ENCODE data around the gene BLOC1S1. TPM values are rescaled to one million over a fixed set of nuclear protein-coding genes. Genes with fewer than 3 reads are reported as not detected.

BLOC1S1 gene
- total and polyA plus RNA-seq, 10 of the 15 experiments (the other 5 are each of a cell fraction or from before 2014, with no cell fraction given), result 126 to 285 (median 166) TPM

GRCh38 chr12:55726971-55727370 is 11.1 kb downstream of the BLOC1S1 start:
- Histone ChIP-seq H3K27ac (ENCODE audit: control insufficient read depth, insufficient read depth) (no peak overlapping the region), H2AFZ (ENCODE audit: control insufficient read depth, low read depth, low read length) (no peak overlapping the region)
- intact Hi-C loops (cut with micrococcal nuclease; ENCODE audit: unreplicated experiment), result no loop called here

DNA sequence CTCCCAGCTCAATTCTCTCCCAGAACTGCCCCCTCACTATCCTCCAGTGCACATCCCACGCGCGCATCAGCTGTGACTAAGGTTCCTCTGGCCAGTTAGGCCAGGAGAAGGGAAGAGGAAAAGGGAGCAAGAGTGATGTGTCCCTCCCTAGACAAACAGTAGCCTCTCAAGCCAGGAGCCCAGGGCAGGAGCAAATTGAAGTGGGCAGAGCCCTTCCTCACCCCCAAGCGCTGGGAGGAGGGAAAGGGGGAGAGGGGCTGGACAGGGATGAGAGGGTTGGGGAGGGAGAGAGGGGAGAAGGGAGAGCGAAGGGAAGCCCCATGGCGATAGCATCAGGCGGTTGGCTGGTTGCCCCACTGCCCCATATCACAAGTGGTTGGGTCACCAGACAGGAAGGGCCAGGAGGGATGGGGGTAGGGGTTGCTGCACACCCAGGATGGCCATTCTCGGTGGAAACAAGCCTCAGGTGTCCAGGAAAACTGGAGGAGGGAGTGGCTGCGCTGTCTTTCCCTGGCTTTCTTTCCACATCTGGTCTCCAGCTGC is 11.9 kb downstream of the BLOC1S1 start:
- H3K79me2 ChIP-seq (ENCODE audit: control insufficient read depth, insufficient read depth, low read length), result peaks cover 11% of the 10 kb centered on the region
- ChIA-PET POLR2A (interaction anchor here (0.8 to 4.5 kb wide), 3 partner anchors 11 to 246 kb away, joined by 3 to 39 read pairs (median 4); partner anchors contain the start of genes BLOC1S1 and RAB5B), RAD21 (ENCODE audit: unreplicated experiment) (interaction anchor here (4.4 kb wide), 1 partner anchor 10 kb away, joined by 58 read pairs; no protein-coding TSS in a partner anchor), SMC1A (ENCODE audit: uncharacterized antibody, unreplicated experiment) (interaction anchor here (0.7 kb wide), 1 partner anchor 11 kb away, joined by 4 read pairs; no protein-coding TSS in a partner anchor), CTCF (interaction anchor here (0.8 to 1.6 kb wide), 2 partner anchors 10 to 12 kb away, joined by 3 to 8 read pairs; partner anchors contain the start of gene BLOC1S1)
- H3K27me3 ChIP-seq (replicated peaks in 1 of 2; ENCODE audit: control insufficient read depth in 2 of 2, insufficient read depth in 2 of 2, low read length in 1 of 2), result no peaks in the 10 kb centered on the region
- in situ Hi-C loops (cut with MboI), result no loop called here
- H3K4me1 ChIP-seq (ENCODE audit: control insufficient read depth, insufficient read depth, low read length), result peaks cover 14% of the 10 kb centered on the region
- no peaks in the 10 kb centered on the region for H4K20me1 ChIP-seq (ENCODE audit: control insufficient read depth, insufficient read depth)
- ATAC-seq (no peak), DNase-seq (ENCODE audit: low read depth, low spot score) (no peak), FAIRE-seq (peak; percentile 13)
- no peaks in the 10 kb centered on the region for H3K9me3 ChIP-seq (replicated peaks; ENCODE audit: control insufficient read depth, insufficient read depth, low read length)
- intact Hi-C loops (cut with micrococcal nuclease; ENCODE audit: unreplicated experiment), result no loop called here
- H2AFZ ChIP-seq (ENCODE audit: control insufficient read depth, low read depth, low read length), result no peak overlapping the region
- peak overlapping the region; percentile 46 for H3K4me2 ChIP-seq (ENCODE audit: control insufficient read depth, insufficient read depth)
- no TSS peak for BruUV-seq (replicated peaks)
- peaks cover 5 to 7% of the 10 kb centered on the region in 2 experiments; a peak in 3 of 4 replicates for H3K36me3 ChIP-seq (ENCODE audit: control insufficient read depth in 2 of 2, insufficient read depth in 2 of 2, low read length in 1 of 2)
- H3K9ac ChIP-seq (ENCODE audit: control insufficient read depth, insufficient read depth, low read length), result peak overlapping the region; percentile 67
- H3K4me3 ChIP-seq, result peak overlapping the region; percentile 76
- H3K27ac ChIP-seq (ENCODE audit: control insufficient read depth, insufficient read depth), result peak overlapping the region; percentile 35
- 67% methylated on average over 9 of the region's 9 CpGs for WGBS (ENCODE audit: insufficient coverage, insufficient replicate concordance, low lambda C conversion rate, missing lambda C conversion rate)
- TF ChIP-seq MTA2 (IDR thresholded peaks at IDR 0.05; ENCODE audit: low read depth) (0 out of 2 replicates have a peak, but pooled peaks have one; percentile 14), ZNF274 (IDR thresholded peaks at IDR 0.05; ENCODE audit: insufficient read depth, insufficient read length) (no peak), IKZF2 (IDR thresholded peaks at IDR 0.05) (no peak), ZNF24 (IDR thresholded peaks at IDR 0.05) (no peak), RB1 (IDR thresholded peaks at IDR 0.05; ENCODE audit: borderline replicate concordance) (no peak), CREB1 (IDR thresholded peaks at IDR 0.05; ENCODE audit: low read depth) (0 out of 2 replicates have a peak, but pooled peaks have one; percentile 1), ETV6 (conservative IDR thresholded peaks at IDR 0.05 in 1 of 2, IDR thresholded peaks at IDR 0.05 in 1 of 2; ENCODE audit: borderline replicate concordance in 1 of 2, low read depth in 1 of 2) (no peak), PML (IDR thresholded peaks at IDR 0.05; ENCODE audit: low read length) (no peak), SMC3 (IDR thresholded peaks at IDR 0.05; ENCODE audit: borderline replicate concordance, low read length) (no peak)

More at GRCh38 chr12:55726971-55727370, 11.1 kb downstream of the BLOC1S1 start:
- FAIRE-seq (no peak), ATAC-seq (no peak), DNase-seq (ENCODE audit: low read depth, low spot score) (no peak)
- Histone ChIP-seq H3K9ac (ENCODE audit: control insufficient read depth, insufficient read depth, low read length) (peak overlapping the region; percentile 67; the same call in 1 of the 2 replicates), H3K27me3 (replicated peaks in 1 of 2; ENCODE audit: control insufficient read depth in 2 of 2, insufficient read depth in 2 of 2, low read length in 1 of 2) (no peaks in the 10 kb centered on the region), H3K4me3 (peak overlapping the region; percentile 76), H4K20me1 (ENCODE audit: control insufficient read depth, insufficient read depth) (no peaks in the 10 kb centered on the region), H3K9me3 (replicated peaks; ENCODE audit: control insufficient read depth, insufficient read depth, low read length) (no peaks in the 10 kb centered on the region), H3K79me2 (ENCODE audit: control insufficient read depth, insufficient read depth, low read length) (peaks cover 11% of the 10 kb centered on the region), H3K4me1 (ENCODE audit: control insufficient read depth, insufficient read depth, low read length) (peaks cover 16% of the 10 kb centered on the region), H3K4me2 (ENCODE audit: control insufficient read depth, insufficient read depth) (peak overlapping the region; percentile 46), H3K36me3 (ENCODE audit: control insufficient read depth in 2 of 2, insufficient read depth in 2 of 2, low read length in 1 of 2) (peaks cover 5 to 7% of the 10 kb centered on the region in 2 experiments; a peak in 3 of 4 replicates)
- BruUV-seq (replicated peaks), result no TSS peak
- in situ Hi-C loops (cut with MboI), result no loop called here
- ChIA-PET POLR2A (interaction anchor here (0.6 to 4.5 kb wide), 4 partner anchors 10 to 378 kb away, joined by 3 to 39 read pairs (median 4); partner anchors contain the start of genes BLOC1S1, PA2G4 and RAB5B), RAD21 (ENCODE audit: unreplicated experiment) (interaction anchor here (4.4 kb wide), 1 partner anchor 11 kb away, joined by 58 read pairs; no protein-coding TSS in a partner anchor), CTCF (interaction anchor here (0.8 to 1.6 kb wide), 2 partner anchors 10 to 11 kb away, joined by 3 to 8 read pairs; partner anchors contain the start of gene BLOC1S1), SMC1A (ENCODE audit: uncharacterized antibody, unreplicated experiment) (interaction anchor here (0.7 kb wide), 1 partner anchor 12 kb away, joined by 4 read pairs; no protein-coding TSS in a partner anchor)
- 57% methylated on average over 10 of the region's 10 CpGs for WGBS (ENCODE audit: insufficient coverage, insufficient replicate concordance, low lambda C conversion rate, missing lambda C conversion rate)
- no peak for TF ChIP-seq IKZF2 (IDR thresholded peaks at IDR 0.05)
- peak; percentile 32; the same call in 1 of the 2 replicates for TF ChIP-seq POLR2A (IDR thresholded peaks at IDR 0.05; ENCODE audit: low read depth, low read length)
- no peak for TF ChIP-seq RFX5 (IDR thresholded peaks at IDR 0.05; ENCODE audit: low read depth, low read length)

All from GM12878 (cell line).